Nephron progenitor cell (in vitro differentiated cells): ENCODE results near the gene EIF4H.

Experiments used
- DNase-seq: peaks from one replicate; pipeline ENCODE4 v3.0.0; 2021
- H3K27ac Mint-ChIP-seq: 2 replicates; pipeline ENCODE4 v1.8.0; 2021; ENCODE audit warnings: mild to moderate bottlenecking, moderate library complexity, mixed read lengths
- H3K27me3 Mint-ChIP-seq: 2 replicates; pipeline ENCODE4 v1.8.0; 2021; ENCODE audit warnings: mild to moderate bottlenecking, low read depth, mixed read lengths; ENCODE audit not compliant: poor library complexity
- H3K36me3 Mint-ChIP-seq: 2 replicates; pipeline ENCODE4 v1.8.0; 2021; ENCODE audit warnings: low read depth, mixed read lengths
- H3K4me1 Mint-ChIP-seq: 2 replicates; pipeline ENCODE4 v1.8.0; 2021; ENCODE audit warnings: mixed read lengths
- H3K4me3 Mint-ChIP-seq: 2 replicates; pipeline ENCODE4 v1.8.0; 2021; ENCODE audit warnings: mild to moderate bottlenecking, moderate library complexity, mixed read lengths
- H3K9me3 Mint-ChIP-seq: 2 replicates; pipeline ENCODE4 v1.8.0; 2021; ENCODE audit warnings: mild to moderate bottlenecking, moderate library complexity, mixed read lengths
- TF ChIP-seq, protein P1 (sequence below): fragments of 200-600 bp; sonication (generic); IDR thresholded peaks from 2 replicates; pipeline ENCODE4 v1.5.0; 2021; ENCODE audit warnings: antibody characterized with exemption

EIF4H gene

DNA sequence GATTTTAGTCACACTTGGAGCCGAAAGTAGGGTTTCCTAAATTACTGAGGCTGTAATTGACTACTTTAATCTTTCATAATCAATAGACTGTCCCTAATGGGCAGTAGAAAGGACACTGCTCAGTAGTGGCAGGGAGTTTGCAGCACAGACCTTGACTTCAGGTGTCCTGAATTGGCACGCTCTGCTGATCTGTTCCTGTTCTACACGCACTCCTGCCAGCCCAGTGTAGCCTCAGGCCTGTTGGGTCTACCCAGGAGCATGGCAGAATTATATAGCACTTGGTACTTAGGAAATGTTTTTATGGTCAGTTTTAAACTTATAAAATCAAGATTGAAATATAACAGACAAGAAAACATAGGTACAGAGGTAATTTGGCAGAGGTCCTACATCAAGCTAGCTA, 9.0 kb downstream of the EIF4H start:
- no peak for DNase-seq
- TF ChIP-seq, protein P1, sequence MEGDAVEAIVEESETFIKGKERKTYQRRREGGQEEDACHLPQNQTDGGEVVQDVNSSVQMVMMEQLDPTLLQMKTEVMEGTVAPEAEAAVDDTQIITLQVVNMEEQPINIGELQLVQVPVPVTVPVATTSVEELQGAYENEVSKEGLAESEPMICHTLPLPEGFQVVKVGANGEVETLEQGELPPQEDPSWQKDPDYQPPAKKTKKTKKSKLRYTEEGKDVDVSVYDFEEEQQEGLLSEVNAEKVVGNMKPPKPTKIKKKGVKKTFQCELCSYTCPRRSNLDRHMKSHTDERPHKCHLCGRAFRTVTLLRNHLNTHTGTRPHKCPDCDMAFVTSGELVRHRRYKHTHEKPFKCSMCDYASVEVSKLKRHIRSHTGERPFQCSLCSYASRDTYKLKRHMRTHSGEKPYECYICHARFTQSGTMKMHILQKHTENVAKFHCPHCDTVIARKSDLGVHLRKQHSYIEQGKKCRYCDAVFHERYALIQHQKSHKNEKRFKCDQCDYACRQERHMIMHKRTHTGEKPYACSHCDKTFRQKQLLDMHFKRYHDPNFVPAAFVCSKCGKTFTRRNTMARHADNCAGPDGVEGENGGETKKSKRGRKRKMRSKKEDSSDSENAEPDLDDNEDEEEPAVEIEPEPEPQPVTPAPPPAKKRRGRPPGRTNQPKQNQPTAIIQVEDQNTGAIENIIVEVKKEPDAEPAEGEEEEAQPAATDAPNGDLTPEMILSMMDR: no peak
- peaks cover 32% of the 10 kb centered on the region for H3K4me1 Mint-ChIP-seq
- H3K4me3 Mint-ChIP-seq: no peak overlapping the region
- no peak overlapping the region for H3K27ac Mint-ChIP-seq
- H3K27me3 Mint-ChIP-seq: no peaks in the 10 kb centered on the region
- no peaks in the 10 kb centered on the region for H3K9me3 Mint-ChIP-seq
- H3K36me3 Mint-ChIP-seq: peaks cover 37% of the 10 kb centered on the region

DNA sequence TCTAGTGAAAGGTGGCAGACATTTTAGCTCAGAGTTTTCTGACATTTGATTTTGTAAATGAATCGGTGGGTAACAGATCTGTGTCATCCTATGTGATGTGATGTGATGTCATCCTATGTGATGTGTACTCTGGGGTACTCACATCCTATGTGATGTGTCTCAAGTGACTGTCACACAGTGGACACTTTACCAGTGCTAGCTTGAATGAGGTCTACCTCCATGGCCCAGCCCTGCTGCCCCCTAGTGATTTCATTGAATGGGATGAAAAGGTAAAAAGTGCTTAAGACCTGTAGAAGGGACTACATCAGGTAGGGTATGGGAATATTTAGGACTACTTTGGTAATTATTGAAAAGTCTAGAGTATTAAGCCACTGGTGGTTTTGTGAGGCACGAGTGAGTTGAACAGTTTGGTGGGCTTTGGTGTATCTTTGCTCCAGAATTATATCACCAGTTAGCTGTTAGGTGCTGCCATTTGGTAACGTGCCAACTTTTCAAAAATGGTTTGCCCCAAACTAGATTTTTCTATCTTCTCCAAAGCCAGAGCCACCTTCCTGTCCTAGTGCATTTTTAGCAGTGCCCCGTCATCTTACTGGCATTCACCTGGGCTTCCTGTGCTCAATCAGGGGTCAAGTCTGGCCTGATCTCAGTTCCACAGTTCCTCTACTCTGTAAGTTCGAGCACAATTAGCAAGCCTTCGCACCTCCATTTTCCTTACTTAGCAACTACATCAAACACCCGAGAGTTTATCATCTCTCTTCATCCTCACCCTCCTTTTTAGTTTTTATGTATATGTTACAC, 9.7 kb downstream of the EIF4H start:
- Mint-ChIP-seq H3K27me3 (no peaks in the 10 kb centered on the region), H3K36me3 (peaks cover 40% of the 10 kb centered on the region), H3K4me1 (peaks cover 27% of the 10 kb centered on the region), H3K9me3 (no peaks in the 10 kb centered on the region), H3K4me3 (no peak overlapping the region), H3K27ac (peak overlapping the region; percentile 2)
- no peak for DNase-seq
- TF ChIP-seq, protein P1: peak; percentile 19

DNA sequence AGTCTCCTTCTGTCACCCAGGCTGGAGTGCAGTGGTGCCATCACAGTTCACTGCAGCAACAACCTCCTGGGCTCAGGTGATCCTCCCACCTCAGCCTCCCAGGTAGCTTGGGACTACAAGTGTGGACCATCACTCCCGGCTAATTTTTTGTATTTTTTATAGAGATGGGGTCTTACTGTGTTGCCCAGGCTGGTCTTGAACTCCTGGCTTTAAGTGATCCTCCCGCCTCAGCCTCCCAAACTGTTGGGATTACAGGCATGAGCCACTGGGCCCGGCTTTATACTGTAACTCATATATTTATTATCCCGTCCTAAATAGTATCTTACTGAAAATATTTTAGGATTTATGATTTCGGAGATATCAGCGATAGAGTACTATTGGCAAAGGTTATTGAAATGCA, 10.9 kb downstream of the EIF4H start:
- DNase-seq: no peak
- TF ChIP-seq, protein P1: no peak
- H3K4me1 Mint-ChIP-seq: peaks cover 24% of the 10 kb centered on the region
- H3K9me3 Mint-ChIP-seq: no peaks in the 10 kb centered on the region
- H3K27me3 Mint-ChIP-seq: no peaks in the 10 kb centered on the region
- no peak overlapping the region for H3K27ac Mint-ChIP-seq
- H3K36me3 Mint-ChIP-seq: peaks cover 48% of the 10 kb centered on the region
- H3K4me3 Mint-ChIP-seq: no peak overlapping the region

DNA sequence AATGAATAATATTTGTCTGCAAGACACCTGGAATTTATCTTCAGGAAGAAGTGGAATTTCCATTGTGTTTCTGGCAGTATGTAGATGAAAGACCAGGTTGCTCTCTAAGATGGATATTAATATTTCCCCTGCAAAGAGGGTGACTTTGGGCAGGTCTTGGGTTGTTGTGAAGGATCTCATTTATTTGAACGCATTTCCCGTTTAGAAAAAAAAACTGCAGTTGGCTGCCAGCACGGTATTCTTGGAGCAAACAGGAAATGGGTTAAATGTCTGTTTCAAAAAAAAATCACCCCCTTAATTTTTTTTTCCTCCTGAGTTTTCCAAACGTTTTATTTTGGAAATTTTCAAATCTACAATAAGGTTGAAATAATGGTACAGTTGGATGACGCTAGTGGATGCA, 11.5 kb downstream of the EIF4H start:
- TF ChIP-seq, protein P1: no peak
- Mint-ChIP-seq H3K9me3 (no peaks in the 10 kb centered on the region), H3K36me3 (peaks cover 50% of the 10 kb centered on the region), H3K4me1 (peaks cover 24% of the 10 kb centered on the region), H3K27me3 (no peaks in the 10 kb centered on the region), H3K4me3 (no peak overlapping the region), H3K27ac (no peak overlapping the region)
- DNase-seq: no peak

DNA sequence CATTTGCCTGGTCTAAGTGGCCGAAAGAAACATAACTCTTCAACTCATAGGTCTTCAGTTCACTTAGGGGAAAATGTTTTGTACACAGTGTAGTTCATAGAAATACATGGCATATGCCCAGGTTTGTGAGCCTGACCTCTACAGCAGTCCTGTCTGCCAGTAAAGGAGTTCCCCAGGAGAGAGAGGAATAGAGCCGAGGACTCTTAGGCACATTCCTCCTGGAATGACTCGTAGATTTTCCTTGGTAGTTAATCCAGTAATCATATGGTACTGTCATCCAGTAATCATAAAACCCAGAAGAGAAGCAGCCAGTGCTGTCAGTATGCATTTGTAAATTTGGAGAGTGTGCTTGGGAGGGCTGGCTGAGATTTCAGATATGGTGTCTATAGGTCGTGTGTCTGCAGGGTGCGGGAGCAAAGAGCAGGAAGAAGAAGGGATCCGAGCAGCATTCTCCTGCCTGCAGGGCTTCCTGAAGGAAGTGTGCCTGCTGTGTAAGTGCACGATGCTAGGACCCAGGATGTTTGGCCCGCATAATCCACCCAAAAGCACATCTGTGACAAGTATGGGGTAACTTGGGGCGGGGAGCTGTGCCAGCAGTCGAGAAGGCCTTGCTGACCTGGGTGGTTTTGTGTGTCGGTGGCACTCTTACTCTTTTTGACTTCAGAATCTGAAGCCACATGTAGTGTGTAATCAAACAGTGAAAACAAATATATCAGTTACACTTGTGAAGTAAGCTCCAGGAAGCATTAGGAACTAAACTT, 13.9 kb downstream of the EIF4H start:
- Mint-ChIP-seq H3K9me3 (no peaks in the 10 kb centered on the region), H3K4me1 (peaks cover 14% of the 10 kb centered on the region), H3K4me3 (no peak overlapping the region), H3K36me3 (peaks cover 55% of the 10 kb centered on the region), H3K27ac (peak overlapping the region; percentile 57), H3K27me3 (no peaks in the 10 kb centered on the region)
- no peak for DNase-seq
- TF ChIP-seq, protein P1: no peak
